Heart right ventricle (tissue), 16 donors: ENCODE measurements around the gene TLCD5. TPM values are rescaled to one million over a fixed set of nuclear protein-coding genes. Genes with fewer than 3 reads are reported as not detected.

Experiments used
- ATAC-seq, 8 donors: fragments of 200-7000 bp; cut with Tn5 transposase; one replicate each; pipeline ENCODE4 v1.9.1; 2020; ENCODE audit warnings: mild to moderate bottlenecking in 8 of 8, moderate library complexity in 8 of 8, moderate number of reproducible peaks in 1 of 8
- DNase-seq, 2 donors: peaks; one replicate each; pipeline ENCODE4 v3.0.0-alpha.2; 2020
- H3K27ac ChIP-seq, 10 donors: fragments of 200-600 bp; sonication (generic) in 2 of 10; one replicate each; pipeline versions ENCODE4 v1.5.0 to v1.8.0; 2020 to 2022; ENCODE audit warnings: mild to moderate bottlenecking in 3 of 10
- H3K27me3 ChIP-seq, 7 donors: fragments of 200-600 bp; one replicate each; pipeline ENCODE4 v1.8.0; 2021 to 2022; ENCODE audit warnings: mild to moderate bottlenecking in 2 of 7
- H3K36me3 ChIP-seq, 9 donors: fragments of 200-600 bp; sonication (generic) in 1 of 9; one replicate each; pipeline versions ENCODE4 v1.5.0 to v1.8.0; 2020 to 2022; ENCODE audit warnings: mild to moderate bottlenecking in 2 of 9
- H3K4me1 ChIP-seq, 9 donors: fragments of 200-600 bp; sonication (generic) in 1 of 9; one replicate each; pipeline versions ENCODE4 v1.5.0 to v1.8.0; 2020 to 2022; ENCODE audit warnings: mild to moderate bottlenecking in 4 of 9
- H3K4me3 ChIP-seq, 10 donors: fragments of 200-600 bp; sonication (generic) in 2 of 10; one replicate each; pipeline versions ENCODE4 v1.5.0 to v1.8.0; 2020 to 2022; ENCODE audit warnings: mild to moderate bottlenecking in 7 of 10, moderate library complexity in 2 of 10
- H3K9me3 ChIP-seq, 11 donors: fragments of 200-600 bp in 10 of 11; sonication (generic) in 2 of 11; one replicate each; pipeline versions ENCODE4 v1.5.0 to v1.8.0; 2013 to 2022; ENCODE audit warnings: mild to moderate bottlenecking in 2 of 11, control low read depth in 1 of 11, moderate library complexity in 1 of 11
- WGBS, 2 donors: extraction: QIAGEN DNeasy Blood & Tissue Kit; methylation state at CpG; one replicate each; pipeline ENCODE4 v1.1.7; 2013; ENCODE audit warnings: inconsistent platforms in 1 of 2; 5-methylcytosine and 5-hydroxymethylcytosine counted together
- intact Hi-C, 10 donors: fragments of 100-400 bp; cut with DNase I; formaldehyde crosslinking; loops; one replicate each; pipeline versions ENCODE4 v1.11.1 to v1.14.2; 2022
- polyA plus RNA-seq, 2 donors: library from polyadenylated mRNA; stranded (reverse); fragments of 200-250 nt; gene quantifications; one replicate each; pipeline ENCODE4 v1.2.3, GENCODE V29; 2013
- total RNA-seq, 10 donors: library from RNA; stranded (reverse); fragmentation: NEBNext Ultra II Directional in 3 of 10; extraction: Animal tissue kit (Norgen Biotek cat#: 25700) in 3 of 10; gene quantifications; one replicate each; pipeline versions ENCODE4 v1.2.1 to v1.2.4, GENCODE V29; 2021 to 2023
- TF ChIP-seq, protein P1 (sequence below), 9 donors: fragments of 200-600 bp; sonication (generic) in 2 of 9; IDR thresholded peaks; one replicate each; pipeline versions ENCODE4 v1.5.0 to v1.8.0; 2021 to 2022; ENCODE audit warnings: antibody characterized with exemption in 9 of 9, mild to moderate bottlenecking in 5 of 9, moderate library complexity in 1 of 9
- donor health status: Arrhythmogenic right ventricular cardiomyopathy.
- donor health status: ischemic (EF 13 %, LVEDD 7.1; RV severe dilation, severe dysfunction).
- donor health status: healthy with polysubstance abuse.
- donor health status: DM: no; HTN: yes; CAD: no.
- donor health status: DM: no; HTN: no; CAD: no.
- donor health status: ischemic (EF 25% LVEDD 6.9; RV normal size, moderate dysfunction).
- donor health status: ischemic (EF 25% LVEDD 5.7; RV mildly dilated, moderate dysfunction).
- donor health status: healthy.
- donor health status: DM: yes; HTN: yes; CAD: no.
- donor health status: Ischemic cardiomyopathy.
- donor health status: ischemic (EF 35%, LVEDD 5.7; RV mildly dilated, moderate dysfunction).
- donor health status: nonischemic (EF 11% LVEDD 7.7; RV severe dilation, severe dysfunction).
- donor health status: DM: yes; HTN: yes; CAD: no.
- donor health status: PGD.
- donor health status: ischemic (EF 29% LVEDD 5.4; RV normal size, mild dysfunction).
- donor health status: nonischemic (EF 23%, LVEDD 6.1; RV moderate dilation, normal function).

Gene TLCD5
- total and polyA plus RNA-seq, 12 donors: 4.1 to 14.5 (median 10.7) TPM

DNA sequence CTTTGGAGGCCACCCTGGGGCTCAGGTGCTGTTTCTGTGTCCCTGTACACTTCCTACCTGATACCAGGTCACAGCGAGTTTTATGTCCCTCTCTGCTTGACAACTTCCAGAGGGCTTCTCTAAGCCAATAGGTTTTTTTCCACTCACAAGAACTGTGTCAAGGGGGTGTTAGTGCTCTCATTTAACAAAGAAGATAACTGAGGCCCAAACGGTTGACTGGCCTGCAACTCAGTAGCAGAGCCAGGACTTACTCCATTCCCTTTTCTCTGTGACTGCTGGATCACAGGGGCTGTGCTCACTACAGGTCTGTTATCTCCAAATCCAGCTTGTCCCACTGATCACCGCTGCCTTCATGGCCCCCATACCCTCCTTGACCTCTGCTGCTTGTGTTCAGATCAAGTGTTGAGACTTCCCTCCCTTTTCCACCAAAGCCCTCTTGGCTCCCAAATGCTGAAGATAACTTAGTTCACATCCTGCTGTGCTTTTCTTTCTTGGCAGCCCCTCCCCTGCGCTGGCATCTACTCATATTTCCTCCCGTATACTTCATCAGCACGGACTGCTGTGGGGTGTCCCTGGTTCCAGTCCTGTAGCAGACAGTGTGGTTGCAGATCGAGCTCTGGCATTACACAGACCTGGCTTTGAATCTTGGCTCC, 43.8 kb upstream of the TLCD5 start:
- Histone ChIP-seq H3K4me3 (no peak overlapping the region), H3K9me3 (no peaks in the 10 kb centered on the region), H3K36me3 (no peaks in the 10 kb centered on the region), H3K4me1 (peaks cover 0 to 14% (median 8%) of the 10 kb centered on the region in 9 donors), H3K27ac (peak overlapping the region in 1 of 10 donors; percentile 3), H3K27me3 (peaks cover 0 to 3% (median 0%) of the 10 kb centered on the region in 7 donors)
- ATAC-seq (peak in 4 of 8 donors; percentile 27 to 64 (median 36)), DNase-seq (peak in 1 of 2 donors; percentile 23)
- 27 to 32% methylated on average over 7 of the region's 7 CpGs for WGBS, 2 donors
- TF ChIP-seq, protein P1, sequence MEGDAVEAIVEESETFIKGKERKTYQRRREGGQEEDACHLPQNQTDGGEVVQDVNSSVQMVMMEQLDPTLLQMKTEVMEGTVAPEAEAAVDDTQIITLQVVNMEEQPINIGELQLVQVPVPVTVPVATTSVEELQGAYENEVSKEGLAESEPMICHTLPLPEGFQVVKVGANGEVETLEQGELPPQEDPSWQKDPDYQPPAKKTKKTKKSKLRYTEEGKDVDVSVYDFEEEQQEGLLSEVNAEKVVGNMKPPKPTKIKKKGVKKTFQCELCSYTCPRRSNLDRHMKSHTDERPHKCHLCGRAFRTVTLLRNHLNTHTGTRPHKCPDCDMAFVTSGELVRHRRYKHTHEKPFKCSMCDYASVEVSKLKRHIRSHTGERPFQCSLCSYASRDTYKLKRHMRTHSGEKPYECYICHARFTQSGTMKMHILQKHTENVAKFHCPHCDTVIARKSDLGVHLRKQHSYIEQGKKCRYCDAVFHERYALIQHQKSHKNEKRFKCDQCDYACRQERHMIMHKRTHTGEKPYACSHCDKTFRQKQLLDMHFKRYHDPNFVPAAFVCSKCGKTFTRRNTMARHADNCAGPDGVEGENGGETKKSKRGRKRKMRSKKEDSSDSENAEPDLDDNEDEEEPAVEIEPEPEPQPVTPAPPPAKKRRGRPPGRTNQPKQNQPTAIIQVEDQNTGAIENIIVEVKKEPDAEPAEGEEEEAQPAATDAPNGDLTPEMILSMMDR (IDR thresholded peaks at IDR 0.05): no peak
- intact Hi-C loops: no loop called here

DNA sequence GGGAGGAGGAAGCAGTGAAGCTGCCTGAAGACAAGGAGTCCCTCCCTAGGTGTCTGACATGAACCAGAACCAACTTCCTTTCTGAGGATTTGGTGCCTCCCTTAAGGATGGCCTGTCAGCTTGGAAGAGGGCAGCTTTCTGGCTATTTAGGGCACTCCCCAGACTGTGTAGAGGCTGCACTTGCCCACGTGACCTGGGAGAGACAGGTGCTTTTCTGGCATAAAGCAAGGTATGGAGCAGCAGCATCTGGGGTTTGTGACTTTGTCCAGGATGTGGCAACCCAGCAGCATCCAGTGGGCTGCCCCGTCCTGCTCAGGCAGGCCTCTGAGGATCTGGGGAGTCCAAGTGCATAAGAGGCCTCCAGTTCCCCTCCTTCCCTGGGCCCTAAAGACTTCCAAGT, 42.0 kb upstream of the TLCD5 start:
- no peak for DNase-seq
- intact Hi-C loops: no loop called here
- H3K27ac ChIP-seq: no peak overlapping the region
- no peak overlapping the region for H3K4me3 ChIP-seq
- peaks cover 0 to 14% (median 8%) of the 10 kb centered on the region in 9 donors for H3K4me1 ChIP-seq
- no peak for ATAC-seq
- TF ChIP-seq, protein P1 (IDR thresholded peaks at IDR 0.05): no peak
- 81 to 90% methylated on average over 2 of the region's 2 CpGs for WGBS, 2 donors
- H3K36me3 ChIP-seq: no peaks in the 10 kb centered on the region
- H3K9me3 ChIP-seq: no peaks in the 10 kb centered on the region
- peaks cover 0 to 7% (median 0%) of the 10 kb centered on the region in 7 donors for H3K27me3 ChIP-seq

DNA sequence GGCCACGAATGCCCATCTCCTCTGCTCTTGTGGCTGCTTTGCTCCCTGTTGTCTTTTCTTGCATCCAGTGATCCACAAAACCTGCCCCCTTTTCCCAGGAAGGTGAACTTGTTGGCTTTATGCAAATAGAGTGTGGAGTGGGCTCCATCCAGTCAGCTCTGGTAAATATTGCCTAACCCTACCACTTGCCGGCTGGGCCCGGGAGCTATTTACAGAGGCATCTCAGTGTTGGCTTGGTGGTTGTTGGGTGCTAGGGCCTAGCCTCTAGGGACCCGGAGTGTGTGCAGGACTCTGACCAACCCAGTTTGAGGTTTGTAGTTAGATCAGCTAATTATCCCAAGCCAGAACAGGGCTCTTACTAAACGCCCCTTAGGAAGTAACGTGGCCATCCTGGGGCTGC, 40.8 kb upstream of the TLCD5 start:
- TF ChIP-seq, protein P1 (IDR thresholded peaks at IDR 0.05): no peak
- Histone ChIP-seq H3K27ac (no peak overlapping the region), H3K9me3 (no peaks in the 10 kb centered on the region), H3K4me3 (no peak overlapping the region), H3K27me3 (peaks cover 0 to 7% (median 0%) of the 10 kb centered on the region in 7 donors), H3K4me1 (peaks cover 0 to 14% (median 8%) of the 10 kb centered on the region in 9 donors), H3K36me3 (no peaks in the 10 kb centered on the region)
- ATAC-seq (no peak), DNase-seq (no peak)
- 90 to 94% methylated on average over 6 of the region's 6 CpGs for WGBS, 2 donors
- intact Hi-C loops: no loop called here

DNA sequence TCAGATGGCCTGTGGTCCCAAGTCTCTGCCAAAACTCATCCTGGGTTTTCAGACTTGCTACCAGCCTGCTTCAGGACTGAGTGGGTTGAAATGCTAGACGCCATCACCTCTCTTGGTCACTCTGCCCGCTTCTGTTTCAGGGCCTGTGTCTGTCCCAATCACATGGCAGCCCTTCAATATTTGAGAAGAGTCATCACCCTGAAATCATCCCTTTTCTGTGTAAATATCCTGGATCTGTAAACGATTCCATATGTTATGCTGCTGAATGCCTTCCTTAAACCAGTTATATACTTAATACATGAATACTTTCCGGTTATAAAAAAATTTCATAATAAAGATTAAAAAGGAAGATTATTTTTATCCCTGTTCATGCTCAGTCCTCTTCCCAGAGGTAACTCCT, 39.8 kb upstream of the TLCD5 start:
- intact Hi-C loops: no loop called here
- Histone ChIP-seq H3K27ac (no peak overlapping the region), H3K4me1 (peaks cover 0 to 14% (median 8%) of the 10 kb centered on the region in 9 donors), H3K27me3 (peaks cover 0 to 7% (median 0%) of the 10 kb centered on the region in 7 donors), H3K36me3 (no peaks in the 10 kb centered on the region), H3K4me3 (no peak overlapping the region), H3K9me3 (no peaks in the 10 kb centered on the region)
- TF ChIP-seq, protein P1 (IDR thresholded peaks at IDR 0.05): no peak
- ATAC-seq: no peak
- 91 to 92% methylated on average over 4 of the region's 4 CpGs for WGBS, 2 donors
- no peak for DNase-seq
